Neural cell (in vitro differentiated cells): ENCODE data around the gene HCK. TPM values are rescaled to one million over a fixed set of nuclear protein-coding genes. Genes with fewer than 3 reads are reported as not detected.

Source experiments
- H2AFZ ChIP-seq: fragments of 200-600, 300-800 bp; sonication (generic), shearing (Covaris generic); 2 replicates; pipeline ENCODE4 v1.6.0; 2014; ENCODE audit warnings: low read depth, mild to moderate bottlenecking, antibody characterized with exemption, low read length, moderate library complexity
- H3F3A ChIP-seq: fragments of 200-600 bp; shearing (Covaris generic); 2 replicates; pipeline ENCODE4 v1.6.1; 2016; ENCODE audit warnings: mild to moderate bottlenecking, moderate library complexity, mixed read lengths, antibody characterized with exemption, low read length; ENCODE audit not compliant: insufficient read depth, poor library complexity, severe bottlenecking
- H3K27ac ChIP-seq: fragments of 200-600, 300-800 bp; sonication (generic), shearing (Covaris generic); 2 replicates; pipeline ENCODE4 v1.5.1; 2014; ENCODE audit warnings: mild to moderate bottlenecking, low read length, moderate library complexity
- H3K27me3 ChIP-seq: fragments of 300-800, 200-600 bp; sonication (generic), shearing (Covaris generic); 2 replicates; pipeline ENCODE4 v1.6.0; 2014; ENCODE audit warnings: mild to moderate bottlenecking, low read depth, low read length, moderate library complexity; ENCODE audit not compliant: insufficient read depth
- H3K36me3 ChIP-seq: fragments of 300-800, 200-600 bp; sonication (generic), shearing (Covaris generic); 2 replicates; pipeline ENCODE4 v1.5.1; 2014; ENCODE audit warnings: mild to moderate bottlenecking, antibody characterized with exemption, low read length, moderate library complexity; ENCODE audit not compliant: insufficient read depth
- H3K4me2 ChIP-seq: fragments of 300-800, 200-600 bp; sonication (generic), shearing (Covaris generic); 2 replicates; pipeline ENCODE4 v1.6.0; 2014; ENCODE audit warnings: mild to moderate bottlenecking, low read length
- H3K4me3 ChIP-seq: fragments of 300-800, 200-600 bp; sonication (generic), shearing (Covaris generic); 2 replicates; pipeline ENCODE4 v1.5.1; 2014; ENCODE audit warnings: mild to moderate bottlenecking, low read length, moderate library complexity
- H3K79me2 ChIP-seq: fragments of 200-600 bp; shearing (Covaris generic); replicated peaks from 2 replicates; pipeline ENCODE4 v1.6.0; 2014; ENCODE audit warnings: mild to moderate bottlenecking, low read length, moderate library complexity; ENCODE audit not compliant: insufficient read depth
- H3K9ac ChIP-seq: fragments of 300-800, 200-600 bp; sonication (generic), shearing (Covaris generic); 2 replicates; pipeline ENCODE4 v1.6.1; 2016; ENCODE audit warnings: mild to moderate bottlenecking, low read length, mixed read lengths
- H3K9me2 ChIP-seq: fragments of 200-600 bp; shearing (Covaris generic); 2 replicates; pipeline ENCODE4 v1.6.1; 2016; ENCODE audit warnings: mild to moderate bottlenecking, low read length, mixed read lengths; ENCODE audit not compliant: insufficient read depth
- H3K9me3 ChIP-seq: fragments of 200-600, 300-800 bp; sonication (generic), shearing (Covaris generic); 2 replicates; pipeline ENCODE4 v1.6.1; 2016; ENCODE audit warnings: mild to moderate bottlenecking, mixed run types, low read length, moderate library complexity, mixed read lengths
- H4K20me1 ChIP-seq: fragments of 200-600 bp; shearing (Covaris generic); 2 replicates; pipeline ENCODE4 v1.6.1; 2016; ENCODE audit warnings: mild to moderate bottlenecking, mixed run types; ENCODE audit not compliant: insufficient read depth
- EP300 ChIP-seq: fragments of 450-650 bp; conservative IDR thresholded peaks from 2 replicates; pipeline ENCODE4 v1.6.1; 2014; ENCODE audit warnings: antibody characterized with exemption, mild to moderate bottlenecking, moderate library complexity; ENCODE audit not compliant: poor library complexity, severe bottlenecking
- EZH2 ChIP-seq: fragments of 200-600, 300-800 bp; shearing (Covaris generic), sonication (generic); IDR thresholded peaks from 2 replicates; pipeline ENCODE4 v1.6.1; 2014; ENCODE audit warnings: antibody characterized with exemption, low read length, borderline replicate concordance, mild to moderate bottlenecking; ENCODE audit not compliant: insufficient read depth, poor library complexity, severe bottlenecking
- MXI1 ChIP-seq: fragments of 450-650 bp; conservative IDR thresholded peaks from 2 replicates; pipeline ENCODE4 v1.6.1; 2014; ENCODE audit warnings: antibody characterized with exemption, mild to moderate bottlenecking; ENCODE audit not compliant: poor library complexity, severe bottlenecking
- POLR2AphosphoS5 ChIP-seq: IDR thresholded peaks from 2 replicates; pipeline ENCODE4 v1.6.1; 2012
- RAD21 ChIP-seq: fragments of 450-650 bp; conservative IDR thresholded peaks from 2 replicates; pipeline ENCODE4 v1.6.1; 2014; ENCODE audit warnings: antibody characterized with exemption, mild to moderate bottlenecking, moderate library complexity
- SMC3 ChIP-seq: fragments of 450-650 bp; conservative IDR thresholded peaks from 2 replicates; pipeline ENCODE4 v1.6.1; 2014; ENCODE audit warnings: antibody characterized with exemption, mild to moderate bottlenecking, moderate library complexity; ENCODE audit not compliant: poor library complexity
- TAF1 ChIP-seq: IDR thresholded peaks from 2 replicates; pipeline ENCODE4 v1.6.1; 2012; ENCODE audit warnings: low read depth
- polyA plus RNA-seq: library from polyadenylated mRNA; depleted of rRNA; stranded (reverse); fragments of >200 nt; gene quantifications from 2 replicates; pipeline ENCODE4 v1.2.3, GENCODE V29; 2014
- TF ChIP-seq, protein P1 (sequence below): fragments of 450-650 bp; IDR thresholded peaks from 2 replicates; pipeline ENCODE4 v1.5.1; 2014; ENCODE audit warnings: antibody characterized with exemption, mild to moderate bottlenecking, moderate library complexity; ENCODE audit not compliant: poor library complexity, severe bottlenecking
- TF ChIP-seq, protein P2 (sequence below): IDR thresholded peaks from 2 replicates; pipeline ENCODE4 v1.6.1; 2012; ENCODE audit warnings: borderline replicate concordance

Gene HCK
- polyA plus RNA-seq, 1 donor from 2014 or later = 0.58 TPM

DNA sequence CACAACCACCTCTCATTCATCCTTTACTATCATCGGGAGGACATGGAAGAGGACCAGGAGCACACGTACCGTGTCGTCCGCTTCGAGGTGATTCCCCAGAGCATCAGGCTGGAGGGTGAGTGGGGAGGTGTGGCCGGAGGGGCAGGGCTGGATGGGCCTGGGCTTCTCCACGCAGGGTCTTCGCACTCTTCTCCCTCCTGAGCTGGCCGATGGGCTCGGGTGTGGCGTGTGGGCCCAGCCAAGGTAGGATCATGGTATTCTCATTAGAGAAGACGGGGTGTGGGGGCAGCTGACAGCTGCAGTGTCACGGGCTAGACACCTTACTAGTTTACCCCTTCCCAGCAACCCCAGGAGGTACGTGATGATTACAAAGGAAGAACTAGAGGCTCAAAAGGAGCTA, 90.9 kb downstream of the HCK start:
- H3F3A ChIP-seq = no peaks in the 10 kb centered on the region
- H3K9me2 ChIP-seq = no peaks in the 10 kb centered on the region
- no peaks in the 10 kb centered on the region for H3K9me3 ChIP-seq
- no peak overlapping the region for H3K27ac ChIP-seq
- H3K4me3 ChIP-seq = no peak overlapping the region
- no peaks in the 10 kb centered on the region for H4K20me1 ChIP-seq
- no peak for TF ChIP-seq POLR2AphosphoS5
- TF ChIP-seq, protein P1, sequence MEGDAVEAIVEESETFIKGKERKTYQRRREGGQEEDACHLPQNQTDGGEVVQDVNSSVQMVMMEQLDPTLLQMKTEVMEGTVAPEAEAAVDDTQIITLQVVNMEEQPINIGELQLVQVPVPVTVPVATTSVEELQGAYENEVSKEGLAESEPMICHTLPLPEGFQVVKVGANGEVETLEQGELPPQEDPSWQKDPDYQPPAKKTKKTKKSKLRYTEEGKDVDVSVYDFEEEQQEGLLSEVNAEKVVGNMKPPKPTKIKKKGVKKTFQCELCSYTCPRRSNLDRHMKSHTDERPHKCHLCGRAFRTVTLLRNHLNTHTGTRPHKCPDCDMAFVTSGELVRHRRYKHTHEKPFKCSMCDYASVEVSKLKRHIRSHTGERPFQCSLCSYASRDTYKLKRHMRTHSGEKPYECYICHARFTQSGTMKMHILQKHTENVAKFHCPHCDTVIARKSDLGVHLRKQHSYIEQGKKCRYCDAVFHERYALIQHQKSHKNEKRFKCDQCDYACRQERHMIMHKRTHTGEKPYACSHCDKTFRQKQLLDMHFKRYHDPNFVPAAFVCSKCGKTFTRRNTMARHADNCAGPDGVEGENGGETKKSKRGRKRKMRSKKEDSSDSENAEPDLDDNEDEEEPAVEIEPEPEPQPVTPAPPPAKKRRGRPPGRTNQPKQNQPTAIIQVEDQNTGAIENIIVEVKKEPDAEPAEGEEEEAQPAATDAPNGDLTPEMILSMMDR = no peak
- TF ChIP-seq, protein P2, sequence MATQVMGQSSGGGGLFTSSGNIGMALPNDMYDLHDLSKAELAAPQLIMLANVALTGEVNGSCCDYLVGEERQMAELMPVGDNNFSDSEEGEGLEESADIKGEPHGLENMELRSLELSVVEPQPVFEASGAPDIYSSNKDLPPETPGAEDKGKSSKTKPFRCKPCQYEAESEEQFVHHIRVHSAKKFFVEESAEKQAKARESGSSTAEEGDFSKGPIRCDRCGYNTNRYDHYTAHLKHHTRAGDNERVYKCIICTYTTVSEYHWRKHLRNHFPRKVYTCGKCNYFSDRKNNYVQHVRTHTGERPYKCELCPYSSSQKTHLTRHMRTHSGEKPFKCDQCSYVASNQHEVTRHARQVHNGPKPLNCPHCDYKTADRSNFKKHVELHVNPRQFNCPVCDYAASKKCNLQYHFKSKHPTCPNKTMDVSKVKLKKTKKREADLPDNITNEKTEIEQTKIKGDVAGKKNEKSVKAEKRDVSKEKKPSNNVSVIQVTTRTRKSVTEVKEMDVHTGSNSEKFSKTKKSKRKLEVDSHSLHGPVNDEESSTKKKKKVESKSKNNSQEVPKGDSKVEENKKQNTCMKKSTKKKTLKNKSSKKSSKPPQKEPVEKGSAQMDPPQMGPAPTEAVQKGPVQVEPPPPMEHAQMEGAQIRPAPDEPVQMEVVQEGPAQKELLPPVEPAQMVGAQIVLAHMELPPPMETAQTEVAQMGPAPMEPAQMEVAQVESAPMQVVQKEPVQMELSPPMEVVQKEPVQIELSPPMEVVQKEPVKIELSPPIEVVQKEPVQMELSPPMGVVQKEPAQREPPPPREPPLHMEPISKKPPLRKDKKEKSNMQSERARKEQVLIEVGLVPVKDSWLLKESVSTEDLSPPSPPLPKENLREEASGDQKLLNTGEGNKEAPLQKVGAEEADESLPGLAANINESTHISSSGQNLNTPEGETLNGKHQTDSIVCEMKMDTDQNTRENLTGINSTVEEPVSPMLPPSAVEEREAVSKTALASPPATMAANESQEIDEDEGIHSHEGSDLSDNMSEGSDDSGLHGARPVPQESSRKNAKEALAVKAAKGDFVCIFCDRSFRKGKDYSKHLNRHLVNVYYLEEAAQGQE = no peak
- no peak for TF ChIP-seq MXI1
- no peak for TF ChIP-seq RAD21
- no peak for TF ChIP-seq EZH2
- no peak for TF ChIP-seq SMC3
- no peak for TF ChIP-seq TAF1
- no peak for TF ChIP-seq EP300
- H3K4me2 ChIP-seq = no peak overlapping the region
- H2AFZ ChIP-seq = no peak overlapping the region
- H3K36me3 ChIP-seq = peaks cover 31% of the 10 kb centered on the region
- no peaks in the 10 kb centered on the region for H3K27me3 ChIP-seq
- no peak overlapping the region for H3K9ac ChIP-seq
- H3K79me2 ChIP-seq = no peaks in the 10 kb centered on the region

DNA sequence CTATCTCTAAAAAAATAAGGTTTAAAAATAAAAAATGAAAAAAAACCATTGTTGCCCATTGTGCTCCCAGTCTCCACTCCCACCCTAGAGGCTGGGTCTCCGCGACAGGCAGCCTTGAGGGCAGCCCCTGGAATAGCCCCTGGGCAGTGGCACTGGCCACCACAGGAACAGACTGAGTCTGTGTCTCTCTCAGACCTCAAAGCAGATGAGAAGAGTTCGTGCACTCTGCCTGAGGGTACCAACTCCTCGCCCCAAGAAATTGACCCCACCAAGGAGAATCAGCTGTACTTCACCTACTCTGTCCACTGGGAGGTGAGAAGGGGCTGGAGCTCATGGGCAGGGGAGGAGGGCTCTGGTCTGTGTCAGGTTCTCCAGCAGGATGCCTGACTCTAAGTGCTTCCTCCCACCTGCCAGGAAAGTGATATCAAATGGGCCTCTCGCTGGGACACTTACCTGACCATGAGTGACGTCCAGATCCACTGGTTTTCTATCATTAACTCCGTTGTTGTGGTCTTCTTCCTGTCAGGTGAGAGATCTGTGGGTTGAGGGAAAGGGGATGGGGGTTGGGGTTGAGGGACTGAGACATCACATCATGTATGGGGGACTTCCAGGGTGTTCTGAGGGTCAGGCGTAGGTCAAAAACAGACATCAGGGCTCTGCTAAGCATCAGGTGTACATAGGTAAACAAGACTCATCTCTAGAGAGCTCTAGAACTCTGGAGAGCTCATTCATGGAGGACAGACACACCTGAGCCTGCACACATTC, 93.0 kb downstream of the HCK start:
- Histone ChIP-seq H3K27ac (no peak overlapping the region), H3K9me3 (no peaks in the 10 kb centered on the region), H2AFZ (no peak overlapping the region), H3K27me3 (no peaks in the 10 kb centered on the region), H3K4me2 (no peak overlapping the region), H4K20me1 (no peaks in the 10 kb centered on the region), H3K36me3 (peaks cover 19% of the 10 kb centered on the region), H3K4me3 (no peak overlapping the region), H3K9me2 (no peaks in the 10 kb centered on the region), H3K79me2 (no peaks in the 10 kb centered on the region), H3K9ac (no peak overlapping the region), H3F3A (no peaks in the 10 kb centered on the region)
- TF ChIP-seq RAD21 = no peak
- TF ChIP-seq TAF1 = no peak
